Right lobe of liver (tissue), 4 donors: Measurements from ENCODE around the gene OPN3.

ENCODE experiments used
- POLR2A ChIP-seq: fragments of 450-650 bp; IDR thresholded peaks from one replicate; pipeline ENCODE4 v1.6.1; 2017; ENCODE audit warnings: antibody characterized with exemption, mild to moderate bottlenecking
- TF ChIP-seq, protein P1 (sequence below), 4 donors: fragments of 200-600 bp in 3 of 4; fragments of 450-650 bp in 1 of 4; IDR thresholded peaks; one replicate each; pipeline versions ENCODE4 v1.5.1 to v1.8.0; 2016 to 2022; ENCODE audit warnings: antibody characterized with exemption in 4 of 4, mild to moderate bottlenecking in 2 of 4
- donor health status: DM: no; HTN: no; CAD: no.
- donor health status: DM: no; HTN: no; CAD: no.
- donor health status: DM: no; HTN: yes; CAD: no.

GRCh38 chr1:241684108-241684507 lies 43.9 kb upstream of the OPN3 start:
- TF ChIP-seq, protein P1, sequence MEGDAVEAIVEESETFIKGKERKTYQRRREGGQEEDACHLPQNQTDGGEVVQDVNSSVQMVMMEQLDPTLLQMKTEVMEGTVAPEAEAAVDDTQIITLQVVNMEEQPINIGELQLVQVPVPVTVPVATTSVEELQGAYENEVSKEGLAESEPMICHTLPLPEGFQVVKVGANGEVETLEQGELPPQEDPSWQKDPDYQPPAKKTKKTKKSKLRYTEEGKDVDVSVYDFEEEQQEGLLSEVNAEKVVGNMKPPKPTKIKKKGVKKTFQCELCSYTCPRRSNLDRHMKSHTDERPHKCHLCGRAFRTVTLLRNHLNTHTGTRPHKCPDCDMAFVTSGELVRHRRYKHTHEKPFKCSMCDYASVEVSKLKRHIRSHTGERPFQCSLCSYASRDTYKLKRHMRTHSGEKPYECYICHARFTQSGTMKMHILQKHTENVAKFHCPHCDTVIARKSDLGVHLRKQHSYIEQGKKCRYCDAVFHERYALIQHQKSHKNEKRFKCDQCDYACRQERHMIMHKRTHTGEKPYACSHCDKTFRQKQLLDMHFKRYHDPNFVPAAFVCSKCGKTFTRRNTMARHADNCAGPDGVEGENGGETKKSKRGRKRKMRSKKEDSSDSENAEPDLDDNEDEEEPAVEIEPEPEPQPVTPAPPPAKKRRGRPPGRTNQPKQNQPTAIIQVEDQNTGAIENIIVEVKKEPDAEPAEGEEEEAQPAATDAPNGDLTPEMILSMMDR (IDR thresholded peaks at IDR 0.05): no peak
- no peak for TF ChIP-seq POLR2A
